ENCODE measurements around the gene PSENEN. TPM values are rescaled to one million over a fixed set of nuclear protein-coding genes. Genes with fewer than 3 reads are reported as not detected.
A peak's percentile ranks its signal among the peaks of the same experiment; 100 is the strongest.

The PSENEN gene
- total RNA-seq, 2 experiments from 2014 or later, result 37.2 to 41.3 TPM

- no peaks in the 10 kb centered on the region for H3K27me3 Mint-ChIP-seq
- H3K36me3 Mint-ChIP-seq (ENCODE audit: low read depth), result peaks cover 54% of the 10 kb centered on the region
- DNase-seq (no peak), ATAC-seq (peak; percentile 4)
- peak overlapping the region; percentile 87 for H3K4me3 Mint-ChIP-seq
- H3K4me1 Mint-ChIP-seq (ENCODE audit: low read depth), result peaks cover 22% of the 10 kb centered on the region
- CTCF ChIA-PET, result interaction anchor here (0.8 to 3.1 kb wide), 11 partner anchors 9 to 80 kb away, joined by 3 to 18 read pairs (median 3); no protein-coding TSS in a partner anchor
- POLR2A ChIA-PET, result interaction anchor here (0.8 to 5.2 kb wide), 15 partner anchors 8 to 89 kb away, joined by 3 to 64 read pairs (median 6); partner anchors contain the start of genes KMT2B and LIN37
- no peaks in the 10 kb centered on the region for H3K9me3 Mint-ChIP-seq
- no peak overlapping the region for H3K27ac Mint-ChIP-seq
- intact Hi-C loops (cut with micrococcal nuclease), result no loop called here
- no peak for TF ChIP-seq CTCF (IDR thresholded peaks at IDR 0.05)
These were observed 5.4 kb upstream of the PSENEN start for GRCh38 chr19:35740108-35740422.

- no peak for TF ChIP-seq CTCF (IDR thresholded peaks at IDR 0.05)
- Mint-ChIP-seq H3K9me3 (no peaks in the 10 kb centered on the region), H3K36me3 (ENCODE audit: low read depth) (peaks cover 54% of the 10 kb centered on the region), H3K27ac (peak overlapping the region; percentile 96), H3K4me1 (ENCODE audit: low read depth) (peaks cover 24% of the 10 kb centered on the region), H3K27me3 (no peaks in the 10 kb centered on the region), H3K4me3 (peak overlapping the region; percentile 87)
- ATAC-seq, result peak; percentile 72
- peak; percentile 99 for DNase-seq
- ChIA-PET CTCF (interaction anchor here (0.6 to 3.1 kb wide), 14 partner anchors 9 to 263 kb away, joined by 3 to 18 read pairs (median 3); no protein-coding TSS in a partner anchor), POLR2A (interaction anchor here (0.8 to 5.2 kb wide), 17 partner anchors 8 to 128 kb away, joined by 3 to 64 read pairs (median 5); partner anchors contain the start of genes HAUS5, HSPB6, KMT2B and LIN37)
- intact Hi-C loops (cut with micrococcal nuclease), result no loop called here
These were observed 4.8 kb upstream of the PSENEN start for GRCh38 chr19:35740423-35741202.

- ChIA-PET CTCF (interaction anchor here (0.6 to 3.1 kb wide), 9 partner anchors 27 to 262 kb away, joined by 3 to 18 read pairs (median 5); no protein-coding TSS in a partner anchor), POLR2A (interaction anchor here (0.9 to 5.2 kb wide), 12 partner anchors 9 to 128 kb away, joined by 3 to 64 read pairs (median 6); partner anchors contain the start of genes HAUS5, HSPB6 and KMT2B)
- DNase-seq (no peak), ATAC-seq (no peak)
- peak overlapping the region; percentile 96 for H3K27ac Mint-ChIP-seq
- no peaks in the 10 kb centered on the region for H3K9me3 Mint-ChIP-seq
- peak; percentile 47 for TF ChIP-seq CTCF (IDR thresholded peaks at IDR 0.05)
- peaks cover 29% of the 10 kb centered on the region for H3K4me1 Mint-ChIP-seq (ENCODE audit: low read depth)
- H3K4me3 Mint-ChIP-seq, result peak overlapping the region; percentile 87
- intact Hi-C loops (cut with micrococcal nuclease), result no loop called here
- peaks cover 54% of the 10 kb centered on the region for H3K36me3 Mint-ChIP-seq (ENCODE audit: low read depth)
- H3K27me3 Mint-ChIP-seq, result no peaks in the 10 kb centered on the region
These were observed 4.3 kb upstream of the PSENEN start for GRCh38 chr19:35741203-35741515.

- Mint-ChIP-seq H3K36me3 (ENCODE audit: low read depth) (peaks cover 48% of the 10 kb centered on the region), H3K4me1 (ENCODE audit: low read depth) (peaks cover 34% of the 10 kb centered on the region), H3K4me3 (peak within 1 kb of the TSS; percentile 87), H3K27ac (peak within 1 kb of the TSS; percentile 97), H3K9me3 (no peaks in the 10 kb centered on the region), H3K27me3 (no peaks in the 10 kb centered on the region)
- ChIA-PET CTCF (interaction anchor here (1.0 to 4.4 kb wide), 3 partner anchors 28 to 45 kb away, joined by 3 to 18 read pairs (median 9); no protein-coding TSS in a partner anchor), POLR2A (interaction anchor here (1.0 to 7.5 kb wide), 12 partner anchors 10 to 373 kb away, joined by 3 to 99 read pairs (median 4); partner anchors contain the start of genes HSPB6, KMT2B, TBCB and ZBTB32)
- DNase-seq, result peak; percentile 94
- intact Hi-C loops (cut with micrococcal nuclease), result no loop called here
- TF ChIP-seq CTCF (IDR thresholded peaks at IDR 0.05), result no peak
- peak; percentile 1 for ATAC-seq
These were observed 3.2 kb upstream of the PSENEN start, which contains the start of gene IGFLR1 for GRCh38 chr19:35742121-35742724. TSS of gene IGFLR1 (minus strand) at chr19:35742452. CDS start at chr19:35741180, 1,272 bp downstream.
